ENCODE results near the gene ARID3C.

The ARID3C gene

DNA sequence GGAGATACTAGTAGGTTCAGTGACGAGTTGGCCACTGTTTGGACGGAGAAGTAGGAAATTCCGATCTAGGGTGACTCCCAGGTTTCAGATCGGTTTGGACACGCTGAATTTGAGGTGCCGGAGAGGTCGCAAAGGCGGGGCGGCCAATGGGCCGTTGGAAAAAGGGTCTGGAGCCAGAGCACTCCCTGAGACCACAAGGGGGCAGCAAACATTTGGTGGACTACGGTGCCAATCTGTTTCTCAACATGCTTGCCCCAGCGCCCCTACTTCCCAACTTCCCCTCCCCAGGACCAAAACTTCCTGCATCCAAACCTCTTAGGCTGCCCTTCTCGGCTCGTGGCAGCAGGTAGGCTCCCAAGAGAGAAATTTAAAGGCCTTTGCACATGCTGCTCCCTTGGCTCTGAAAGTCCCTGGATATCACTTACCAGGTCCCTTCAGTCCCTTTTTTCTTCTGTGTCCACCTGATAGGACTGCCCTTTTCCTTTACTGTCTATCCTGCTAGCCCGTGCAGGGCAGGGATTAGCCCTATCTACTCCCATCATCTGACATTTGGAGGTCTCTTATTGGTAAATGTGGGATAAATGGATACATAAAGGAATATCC, 16.0 kb downstream of the ARID3C start (continued):
- TF ChIP-seq ZNF654 (tag by site-specific recombination; IDR thresholded peaks at IDR 0.05; ENCODE audit: low read depth) (peak; percentile 47), YY1 (tag by site-specific recombination; IDR thresholded peaks at IDR 0.05) (no peak), ZNF660 (tag by site-specific recombination; IDR thresholded peaks at IDR 0.05) (peak; percentile 62; the same call in 1 of the 2 replicates)
- TF ChIP-seq, protein P1, sequence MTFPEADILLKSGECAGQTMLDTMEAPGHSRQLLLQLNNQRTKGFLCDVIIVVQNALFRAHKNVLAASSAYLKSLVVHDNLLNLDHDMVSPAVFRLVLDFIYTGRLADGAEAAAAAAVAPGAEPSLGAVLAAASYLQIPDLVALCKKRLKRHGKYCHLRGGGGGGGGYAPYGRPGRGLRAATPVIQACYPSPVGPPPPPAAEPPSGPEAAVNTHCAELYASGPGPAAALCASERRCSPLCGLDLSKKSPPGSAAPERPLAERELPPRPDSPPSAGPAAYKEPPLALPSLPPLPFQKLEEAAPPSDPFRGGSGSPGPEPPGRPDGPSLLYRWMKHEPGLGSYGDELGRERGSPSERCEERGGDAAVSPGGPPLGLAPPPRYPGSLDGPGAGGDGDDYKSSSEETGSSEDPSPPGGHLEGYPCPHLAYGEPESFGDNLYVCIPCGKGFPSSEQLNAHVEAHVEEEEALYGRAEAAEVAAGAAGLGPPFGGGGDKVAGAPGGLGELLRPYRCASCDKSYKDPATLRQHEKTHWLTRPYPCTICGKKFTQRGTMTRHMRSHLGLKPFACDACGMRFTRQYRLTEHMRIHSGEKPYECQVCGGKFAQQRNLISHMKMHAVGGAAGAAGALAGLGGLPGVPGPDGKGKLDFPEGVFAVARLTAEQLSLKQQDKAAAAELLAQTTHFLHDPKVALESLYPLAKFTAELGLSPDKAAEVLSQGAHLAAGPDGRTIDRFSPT (tag by site-specific recombination; IDR thresholded peaks at IDR 0.05) = peak; percentile 53; the same call in 1 of the 2 replicates
- TF ChIP-seq, protein P2, sequence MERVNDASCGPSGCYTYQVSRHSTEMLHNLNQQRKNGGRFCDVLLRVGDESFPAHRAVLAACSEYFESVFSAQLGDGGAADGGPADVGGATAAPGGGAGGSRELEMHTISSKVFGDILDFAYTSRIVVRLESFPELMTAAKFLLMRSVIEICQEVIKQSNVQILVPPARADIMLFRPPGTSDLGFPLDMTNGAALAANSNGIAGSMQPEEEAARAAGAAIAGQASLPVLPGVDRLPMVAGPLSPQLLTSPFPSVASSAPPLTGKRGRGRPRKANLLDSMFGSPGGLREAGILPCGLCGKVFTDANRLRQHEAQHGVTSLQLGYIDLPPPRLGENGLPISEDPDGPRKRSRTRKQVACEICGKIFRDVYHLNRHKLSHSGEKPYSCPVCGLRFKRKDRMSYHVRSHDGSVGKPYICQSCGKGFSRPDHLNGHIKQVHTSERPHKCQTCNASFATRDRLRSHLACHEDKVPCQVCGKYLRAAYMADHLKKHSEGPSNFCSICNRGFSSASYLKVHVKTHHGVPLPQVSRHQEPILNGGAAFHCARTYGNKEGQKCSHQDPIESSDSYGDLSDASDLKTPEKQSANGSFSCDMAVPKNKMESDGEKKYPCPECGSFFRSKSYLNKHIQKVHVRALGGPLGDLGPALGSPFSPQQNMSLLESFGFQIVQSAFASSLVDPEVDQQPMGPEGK (tag by site-specific recombination; IDR thresholded peaks at IDR 0.05) = peak; percentile 54; the same call in 1 of the 2 replicates

DNA sequence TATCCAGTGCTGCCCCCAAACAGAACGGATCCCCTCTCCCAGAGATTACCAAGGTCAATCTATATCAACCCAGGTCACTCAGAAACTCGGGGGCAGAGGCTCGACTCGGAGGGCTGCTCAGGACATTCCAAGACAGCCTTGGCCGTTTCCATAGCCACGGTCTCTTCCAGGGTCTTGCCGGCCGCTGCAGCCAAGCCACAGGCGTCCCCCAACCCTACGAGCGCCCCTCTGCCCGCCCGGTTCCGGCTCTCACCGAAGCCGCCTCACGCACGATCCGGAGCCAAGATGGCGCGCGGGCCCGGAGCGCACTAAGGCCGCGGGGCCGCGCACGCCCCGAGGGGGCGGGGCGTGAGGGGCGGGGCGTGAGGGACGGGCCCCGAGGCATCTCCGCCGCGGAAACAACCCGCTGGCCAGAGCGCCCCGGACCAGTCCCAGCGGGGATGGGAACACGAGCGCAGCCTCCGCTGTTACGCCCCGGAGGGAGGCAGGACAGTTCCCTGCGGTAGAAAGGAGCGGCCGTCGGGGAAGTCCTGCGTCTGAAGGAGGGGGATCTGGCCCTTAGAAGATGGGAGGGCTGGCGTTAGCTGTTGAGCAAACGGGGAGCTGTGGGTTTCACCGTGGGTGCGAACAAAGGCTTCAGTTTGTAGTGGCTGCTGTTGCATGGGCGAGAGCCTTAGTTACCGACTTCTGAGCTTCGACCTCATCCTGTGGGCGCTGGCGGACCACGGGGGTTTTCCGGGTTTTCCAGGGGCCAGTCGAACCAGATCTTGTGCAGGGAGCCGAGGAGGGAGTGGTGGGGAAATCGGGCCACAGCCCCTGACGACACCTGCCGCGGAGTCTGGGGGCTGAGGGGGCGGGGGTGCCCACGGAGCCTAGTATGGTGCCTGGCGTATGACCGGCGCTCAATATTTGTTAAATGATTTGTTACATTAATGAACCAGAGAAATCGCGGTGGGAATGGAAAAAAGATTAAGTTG, 16.8 kb downstream of the ARID3C start, which contains the start of gene RPP25L:
TSS of gene RPP25L (minus strand) at position 287 of the 977 bp plus-strand sequence. CDS start 801 bp downstream, outside the sequence.
- Histone ChIP-seq H3K4me1 (ENCODE audit: control insufficient read depth, insufficient read depth, low read length) (no peaks in the 10 kb centered on the region), H3K4me3 (ENCODE audit: low read depth, low read length) (peak within 1 kb of the TSS; percentile 76)
- POLR2A ChIA-PET = interaction anchor here (0.6 to 2.4 kb wide), 4 partner anchors 21 to 512 kb away, joined by 3 to 11 read pairs (median 5); partner anchors contain the start of gene SIGMAR1
- no peak for TF ChIP-seq ZNF391 (tag by site-specific recombination; IDR thresholded peaks at IDR 0.05; ENCODE audit: borderline replicate concordance, low read depth)
- TF ChIP-seq KLF10 (tag by site-specific recombination; IDR thresholded peaks at IDR 0.05) = no peak
- TF ChIP-seq ZNF610 (tag by site-specific recombination; IDR thresholded peaks at IDR 0.05; ENCODE audit: borderline replicate concordance) = no peak
- no peak for TF ChIP-seq ZNF544 (tag by site-specific recombination; IDR thresholded peaks at IDR 0.05)
- no peak for TF ChIP-seq ZNF174 (tag by site-specific recombination; IDR thresholded peaks at IDR 0.05)
- TF ChIP-seq, protein P3, sequence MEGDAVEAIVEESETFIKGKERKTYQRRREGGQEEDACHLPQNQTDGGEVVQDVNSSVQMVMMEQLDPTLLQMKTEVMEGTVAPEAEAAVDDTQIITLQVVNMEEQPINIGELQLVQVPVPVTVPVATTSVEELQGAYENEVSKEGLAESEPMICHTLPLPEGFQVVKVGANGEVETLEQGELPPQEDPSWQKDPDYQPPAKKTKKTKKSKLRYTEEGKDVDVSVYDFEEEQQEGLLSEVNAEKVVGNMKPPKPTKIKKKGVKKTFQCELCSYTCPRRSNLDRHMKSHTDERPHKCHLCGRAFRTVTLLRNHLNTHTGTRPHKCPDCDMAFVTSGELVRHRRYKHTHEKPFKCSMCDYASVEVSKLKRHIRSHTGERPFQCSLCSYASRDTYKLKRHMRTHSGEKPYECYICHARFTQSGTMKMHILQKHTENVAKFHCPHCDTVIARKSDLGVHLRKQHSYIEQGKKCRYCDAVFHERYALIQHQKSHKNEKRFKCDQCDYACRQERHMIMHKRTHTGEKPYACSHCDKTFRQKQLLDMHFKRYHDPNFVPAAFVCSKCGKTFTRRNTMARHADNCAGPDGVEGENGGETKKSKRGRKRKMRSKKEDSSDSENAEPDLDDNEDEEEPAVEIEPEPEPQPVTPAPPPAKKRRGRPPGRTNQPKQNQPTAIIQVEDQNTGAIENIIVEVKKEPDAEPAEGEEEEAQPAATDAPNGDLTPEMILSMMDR (tag by site-specific recombination; IDR thresholded peaks at IDR 0.05) = no peak
- TF ChIP-seq OVOL3 (tag by site-specific recombination; IDR thresholded peaks at IDR 0.05) = no peak
- TF ChIP-seq ZSCAN23 (tag by site-specific recombination; IDR thresholded peaks at IDR 0.05) = no peak
- TF ChIP-seq GLIS1 (tag by site-specific recombination; IDR thresholded peaks at IDR 0.05) = no peak; the same call in 1 of the 2 replicates
- TF ChIP-seq ZNF114 (tag by site-specific recombination; IDR thresholded peaks at IDR 0.05) = no peak
- TF ChIP-seq ZNF596 (tag by site-specific recombination; IDR thresholded peaks at IDR 0.05) = no peak
- TF ChIP-seq SCRT2 (tag by site-specific recombination; IDR thresholded peaks at IDR 0.05) = no peak
- no peak for TF ChIP-seq ZNF248 (tag by site-specific recombination; IDR thresholded peaks at IDR 0.05)
- no peak for TF ChIP-seq REPIN1 (tag by site-specific recombination; IDR thresholded peaks at IDR 0.05; ENCODE audit: low read depth)
- TF ChIP-seq, protein P4, sequence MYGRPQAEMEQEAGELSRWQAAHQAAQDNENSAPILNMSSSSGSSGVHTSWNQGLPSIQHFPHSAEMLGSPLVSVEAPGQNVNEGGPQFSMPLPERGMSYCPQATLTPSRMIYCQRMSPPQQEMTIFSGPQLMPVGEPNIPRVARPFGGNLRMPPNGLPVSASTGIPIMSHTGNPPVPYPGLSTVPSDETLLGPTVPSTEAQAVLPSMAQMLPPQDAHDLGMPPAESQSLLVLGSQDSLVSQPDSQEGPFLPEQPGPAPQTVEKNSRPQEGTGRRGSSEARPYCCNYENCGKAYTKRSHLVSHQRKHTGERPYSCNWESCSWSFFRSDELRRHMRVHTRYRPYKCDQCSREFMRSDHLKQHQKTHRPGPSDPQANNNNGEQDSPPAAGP (tag by site-specific recombination; IDR thresholded peaks at IDR 0.05) = no peak
- peak; percentile 50 for TF ChIP-seq ZXDB (tag by site-specific recombination; IDR thresholded peaks at IDR 0.05)
- no peak for TF ChIP-seq ZNF433 (tag by site-specific recombination; IDR thresholded peaks at IDR 0.05; ENCODE audit: low read depth)
- 0 out of 2 replicates have a peak, but pooled peaks have one; percentile 37 for TF ChIP-seq ZBTB8A (tag by site-specific recombination; IDR thresholded peaks at IDR 0.05)
- no peak for TF ChIP-seq ZNF146 (tag by site-specific recombination; IDR thresholded peaks at IDR 0.05)
- TF ChIP-seq ZNF777 (tag by site-specific recombination; IDR thresholded peaks at IDR 0.05; ENCODE audit: borderline replicate concordance) = peak; percentile 46; the same call in 1 of the 2 replicates
- no peak for TF ChIP-seq ZNF10 (tag by site-specific recombination; IDR thresholded peaks at IDR 0.05)
- TF ChIP-seq, protein P5, sequence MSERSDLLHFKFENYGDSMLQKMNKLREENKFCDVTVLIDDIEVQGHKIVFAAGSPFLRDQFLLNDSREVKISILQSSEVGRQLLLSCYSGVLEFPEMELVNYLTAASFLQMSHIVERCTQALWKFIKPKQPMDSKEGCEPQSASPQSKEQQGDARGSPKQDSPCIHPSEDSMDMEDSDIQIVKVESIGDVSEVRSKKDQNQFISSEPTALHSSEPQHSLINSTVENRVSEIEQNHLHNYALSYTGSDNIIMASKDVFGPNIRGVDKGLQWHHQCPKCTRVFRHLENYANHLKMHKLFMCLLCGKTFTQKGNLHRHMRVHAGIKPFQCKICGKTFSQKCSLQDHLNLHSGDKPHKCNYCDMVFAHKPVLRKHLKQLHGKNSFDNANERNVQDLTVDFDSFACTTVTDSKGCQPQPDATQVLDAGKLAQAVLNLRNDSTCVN (tag by site-specific recombination; optimal IDR thresholded peaks at IDR 0.05) = peak; percentile 60

More for the DNA sequence above, 16.8 kb downstream of the ARID3C start, which contains the start of gene RPP25L:
- no peaks in the 10 kb centered on the region for H3K9me3 ChIP-seq (ENCODE audit: control insufficient read depth, insufficient read depth, low read depth, low read length)
- peaks cover 5 to 53% of the 10 kb centered on the region in 2 experiments; a peak in 2 of 3 replicates for H3K36me3 ChIP-seq (ENCODE audit: control insufficient read depth in 2 of 2, insufficient read depth in 1 of 2, low read length in 2 of 2)
- CTCF ChIA-PET = interaction anchor here (0.6 to 10.3 kb wide), 9 partner anchors 8 to 534 kb away, joined by 3 to 164 read pairs (median 5); partner anchors contain the start of genes ARID3C, DCTN3 and SIGMAR1
- peak within 1 kb of the TSS; percentile 87 for H3K27ac ChIP-seq (ENCODE audit: extremely low read depth, low read depth, low read length)
